Karpas-422 (cell line): ENCODE results near the gene TMEM130. TPM values are rescaled to one million over a fixed set of nuclear protein-coding genes. Genes with fewer than 3 reads are reported as not detected.

ENCODE experiments used
- DNase-seq: peaks from one replicate; pipeline ENCODE4 v3.0.0-alpha.2; 2015
- H2AFZ ChIP-seq: fragments of 200-600 bp; sonication (generic); 2 replicates; pipeline ENCODE4 v1.6.1; 2014; ENCODE audit warnings: antibody characterized with exemption, low read length, mixed read lengths
- H3K27ac ChIP-seq: fragments of 200-600 bp; sonication (generic); 2 replicates; pipeline ENCODE4 v1.5.1; 2014; ENCODE audit warnings: mild to moderate bottlenecking, low read length, moderate library complexity
- H3K27me3 ChIP-seq: fragments of 200-600 bp; sonication (generic); 2 replicates; pipeline ENCODE4 v1.6.1; 2014; ENCODE audit warnings: low read length, mixed read lengths
- H3K36me3 ChIP-seq: fragments of 200-600 bp; sonication (generic); 2 replicates; pipeline ENCODE4 v1.6.1; 2014; ENCODE audit warnings: low read length, mixed read lengths; ENCODE audit not compliant: insufficient read depth
- H3K4me1 ChIP-seq: fragments of 200-600 bp; sonication (generic); 2 replicates; pipeline ENCODE4 v1.6.1; 2014; ENCODE audit warnings: mild to moderate bottlenecking, low read length, mixed read lengths
- H3K4me2 ChIP-seq: fragments of 200-600 bp; sonication (generic); 2 replicates; pipeline ENCODE4 v1.6.1; 2014; ENCODE audit warnings: low read length, low read depth, mild to moderate bottlenecking; ENCODE audit not compliant: poor library complexity, severe bottlenecking
- H3K4me3 ChIP-seq: fragments of 200-600 bp; sonication (generic); 2 replicates; pipeline ENCODE4 v1.5.1; 2014; ENCODE audit warnings: mild to moderate bottlenecking, antibody characterized with exemption, low read length, mixed read lengths
- H3K79me2 ChIP-seq: fragments of 200-600 bp; sonication (generic); 2 replicates; pipeline ENCODE4 v1.6.1; 2014; ENCODE audit warnings: mild to moderate bottlenecking, low read length, mixed read lengths
- H3K9ac ChIP-seq: fragments of 200-600 bp; sonication (generic); 2 replicates; pipeline ENCODE4 v1.6.0; 2014; ENCODE audit warnings: low read length
- H3K9me2 ChIP-seq: fragments of 200-600 bp; sonication (generic), shearing (Covaris generic); replicated peaks from 2 replicates; pipeline ENCODE4 v1.6.0; 2014; ENCODE audit warnings: mild to moderate bottlenecking, low read length, moderate library complexity; ENCODE audit not compliant: insufficient read depth
- H3K9me3 ChIP-seq: fragments of 300-700, 200-600 bp; sonication (generic); 2 replicates; pipeline ENCODE4 v1.6.1; 2014; ENCODE audit warnings: low read length, mixed read lengths
- H4K20me1 ChIP-seq: fragments of 200-600 bp; sonication (generic); 2 replicates; pipeline ENCODE4 v1.6.1; 2014; ENCODE audit warnings: mild to moderate bottlenecking, antibody characterized with exemption, low read length, low read depth; ENCODE audit not compliant: insufficient read depth
- total RNA-seq: library from RNA; depleted of rRNA; stranded (reverse); fragments of >200 nt; shearing (Covaris generic); gene quantifications from 2 replicates; pipeline ENCODE4 v1.2.3, GENCODE V29; 2014; ENCODE audit warnings: low replicate concordance

Gene TMEM130
- total RNA-seq, 1 experiment from 2014 or later = not detected

DNA sequence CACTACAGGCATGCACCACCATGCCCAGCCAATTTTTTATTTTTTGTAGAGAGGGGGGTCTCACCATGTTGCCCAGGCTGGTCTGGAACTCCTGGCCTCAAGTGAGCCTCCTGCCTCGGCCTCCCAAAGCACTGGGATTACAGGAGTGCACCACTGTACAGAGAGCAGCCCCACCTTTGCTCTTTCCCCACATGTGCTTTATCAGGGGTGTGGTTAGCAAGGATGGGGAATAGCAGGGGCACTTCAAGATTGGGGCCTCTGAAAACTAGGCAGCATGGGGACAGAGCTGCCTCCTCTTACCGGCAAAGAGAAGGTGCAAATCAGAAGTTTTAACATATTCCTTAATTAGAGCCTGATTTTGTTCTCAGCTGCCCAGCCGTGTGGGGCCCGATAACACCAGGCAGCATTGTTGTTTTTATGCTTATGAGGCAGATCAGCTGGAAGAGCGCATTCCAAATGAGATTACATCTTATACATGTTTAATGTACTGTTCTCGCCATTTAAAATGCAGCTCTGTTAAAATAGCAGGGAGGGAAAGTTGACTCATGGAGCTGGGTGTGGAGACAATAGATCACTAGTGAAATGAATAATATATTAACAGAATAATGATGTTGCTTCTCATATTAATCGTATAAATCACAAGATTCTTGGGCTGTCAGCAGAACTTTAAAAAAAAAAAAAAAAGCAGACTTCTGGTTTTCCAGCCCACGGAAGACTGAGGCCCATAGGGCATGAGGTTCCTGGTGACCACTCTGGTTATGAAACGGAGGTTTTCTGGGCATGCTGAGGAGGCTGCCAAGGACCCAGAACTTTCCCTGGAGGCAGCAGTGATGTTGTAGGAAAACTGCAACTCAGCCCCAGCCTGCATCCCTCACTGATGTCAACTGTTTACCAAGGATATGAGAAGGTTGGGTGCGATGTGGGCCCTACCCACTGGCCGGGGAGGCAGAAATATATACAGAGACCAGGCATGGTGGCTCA, 62.5 kb downstream of the TMEM130 start:
- no peaks in the 10 kb centered on the region for H3K27me3 ChIP-seq
- DNase-seq = no peak
- no peak overlapping the region for H3K4me3 ChIP-seq
- no peak overlapping the region for H2AFZ ChIP-seq
- H3K79me2 ChIP-seq = no peaks in the 10 kb centered on the region
- H3K9me3 ChIP-seq = peaks cover 3% of the 10 kb centered on the region; the same call in 1 of the 2 replicates
- H3K4me1 ChIP-seq = peaks cover 6% of the 10 kb centered on the region
- H3K9ac ChIP-seq = no peak overlapping the region
- no peak overlapping the region for H3K27ac ChIP-seq
- H3K36me3 ChIP-seq = no peaks in the 10 kb centered on the region
- no peaks in the 10 kb centered on the region for H3K9me2 ChIP-seq
- H4K20me1 ChIP-seq = no peaks in the 10 kb centered on the region
- no peak overlapping the region for H3K4me2 ChIP-seq

DNA sequence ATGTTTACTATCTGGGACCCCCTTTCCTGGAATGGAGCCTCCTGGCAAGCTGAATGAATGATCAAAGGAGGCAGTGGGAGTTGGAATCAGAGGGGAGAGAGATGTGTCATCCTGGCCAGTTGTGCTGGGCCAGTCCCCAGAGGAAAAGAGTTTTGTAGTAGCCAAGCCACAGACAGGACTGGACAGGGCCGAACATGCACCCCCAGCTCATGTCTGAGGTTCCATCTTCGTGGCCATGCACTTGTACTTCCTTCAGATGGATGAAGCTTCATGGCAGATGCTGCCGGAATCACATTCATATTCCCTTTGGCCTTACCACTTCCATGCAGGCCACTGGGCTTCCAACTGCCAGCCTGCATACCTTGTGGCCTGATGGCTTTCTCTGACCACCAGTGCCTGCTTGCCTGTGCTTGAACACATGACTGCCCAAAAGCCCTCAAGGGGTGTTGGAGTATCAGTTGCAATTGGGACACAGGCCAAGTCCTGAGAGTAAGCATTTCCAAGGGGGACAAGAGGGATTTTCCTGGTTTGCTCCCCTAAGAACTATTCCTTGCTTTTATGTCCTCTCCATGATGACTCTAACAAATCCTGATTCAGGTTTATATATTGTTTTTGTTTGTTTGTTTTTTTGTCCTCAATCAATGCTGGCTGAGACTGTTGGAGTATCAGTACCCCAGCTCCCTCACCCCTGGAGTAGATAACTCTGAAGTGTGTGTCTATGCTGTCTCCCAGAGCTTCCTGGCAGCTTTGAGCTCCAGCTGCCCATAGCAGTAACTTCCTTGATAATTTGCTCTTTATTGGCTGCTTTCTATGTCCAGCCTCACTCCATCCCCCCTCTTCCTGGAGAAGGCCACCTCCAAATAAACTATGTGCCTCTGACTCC, 63.6 kb downstream of the TMEM130 start:
- no peak for DNase-seq
- Histone ChIP-seq H3K4me1 (peaks cover 14% of the 10 kb centered on the region), H3K4me2 (no peak overlapping the region), H3K36me3 (no peaks in the 10 kb centered on the region), H3K9me2 (no peaks in the 10 kb centered on the region), H3K9ac (no peak overlapping the region), H4K20me1 (no peaks in the 10 kb centered on the region), H3K79me2 (no peaks in the 10 kb centered on the region), H3K27ac (no peak overlapping the region), H3K9me3 (peaks cover 8% of the 10 kb centered on the region), H2AFZ (no peak overlapping the region), H3K27me3 (peaks cover 1% of the 10 kb centered on the region; the same call in 1 of the 2 replicates), H3K4me3 (no peak overlapping the region)

DNA sequence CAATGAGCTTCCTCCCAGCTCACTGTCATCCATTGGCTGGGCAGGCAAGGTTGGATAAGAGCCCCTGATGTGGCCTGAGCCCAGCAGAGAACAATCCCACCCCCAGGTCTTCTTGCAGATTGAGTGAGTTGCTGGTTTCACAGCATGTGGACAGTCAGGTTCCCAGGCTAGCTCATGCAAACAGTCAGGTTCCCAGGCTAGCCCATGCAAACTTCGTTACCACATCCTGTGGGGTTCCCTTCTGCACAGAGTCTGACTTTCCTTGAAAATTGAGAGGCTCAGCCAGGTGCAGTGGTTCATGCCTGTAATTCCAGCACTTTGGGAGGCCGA, 67.1 kb downstream of the TMEM130 start:
- Histone ChIP-seq H3K27ac (peak overlapping the region; percentile 58), H3K4me2 (peak overlapping the region; percentile 58), H3K36me3 (no peaks in the 10 kb centered on the region), H4K20me1 (no peaks in the 10 kb centered on the region), H3K4me1 (peaks cover 18% of the 10 kb centered on the region), H3K9me3 (peaks cover 12% of the 10 kb centered on the region), H3K9me2 (no peaks in the 10 kb centered on the region), H3K9ac (peak overlapping the region; percentile 22; the same call in 1 of the 2 replicates), H3K4me3 (peak overlapping the region; percentile 42; the same call in 1 of the 2 replicates), H3K79me2 (no peaks in the 10 kb centered on the region), H3K27me3 (peaks cover 3% of the 10 kb centered on the region; the same call in 1 of the 2 replicates), H2AFZ (no peak overlapping the region)
- peak; percentile 71 for DNase-seq

DNA sequence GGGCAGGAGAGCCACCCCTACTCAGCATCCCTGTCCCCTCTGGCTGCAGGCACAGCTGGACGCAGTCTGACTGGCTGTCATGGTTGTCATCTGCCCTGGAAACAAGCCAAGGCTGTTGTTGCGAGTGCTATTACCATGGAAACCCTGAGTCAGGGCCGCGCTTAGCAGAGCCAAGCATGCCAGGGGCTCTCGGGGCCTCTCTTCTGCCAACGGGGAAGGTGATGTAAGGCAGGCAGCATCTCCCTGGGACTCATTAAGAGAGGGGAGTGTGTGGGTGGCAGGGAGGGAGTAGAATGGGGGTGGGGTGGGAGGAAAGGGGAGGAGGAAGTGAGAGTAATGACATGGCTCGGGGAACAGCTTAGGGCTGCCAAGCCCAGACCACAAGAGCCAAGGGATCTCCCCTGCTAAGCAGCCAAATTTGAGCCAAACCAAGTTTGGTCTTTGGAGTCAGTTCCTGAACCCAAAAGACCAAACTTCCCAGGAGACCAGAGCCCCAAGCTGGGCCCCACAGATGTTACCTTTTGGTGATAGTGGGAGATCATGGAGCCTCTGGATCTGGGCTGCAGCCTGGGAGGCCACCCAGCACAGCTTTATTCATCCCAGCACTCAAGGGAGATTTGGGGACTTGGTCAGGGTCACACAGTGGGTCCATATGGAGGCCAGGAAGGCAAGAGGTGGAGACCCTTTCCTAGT, 67.6 kb downstream of the TMEM130 start:
- H3K9me3 ChIP-seq = peaks cover 12% of the 10 kb centered on the region
- peaks cover 23% of the 10 kb centered on the region for H3K4me1 ChIP-seq
- no peaks in the 10 kb centered on the region for H4K20me1 ChIP-seq
- no peaks in the 10 kb centered on the region for H3K79me2 ChIP-seq
- peak overlapping the region; percentile 22; the same call in 1 of the 2 replicates for H3K9ac ChIP-seq
- H2AFZ ChIP-seq = no peak overlapping the region
- DNase-seq = peak; percentile 90
- peak overlapping the region; percentile 42; the same call in 1 of the 2 replicates for H3K4me3 ChIP-seq
- H3K4me2 ChIP-seq = peak overlapping the region; percentile 58
- no peaks in the 10 kb centered on the region for H3K9me2 ChIP-seq
- H3K27ac ChIP-seq = peak overlapping the region; percentile 58
- H3K36me3 ChIP-seq = no peaks in the 10 kb centered on the region
- H3K27me3 ChIP-seq = peaks cover 3% of the 10 kb centered on the region; the same call in 1 of the 2 replicates

DNA sequence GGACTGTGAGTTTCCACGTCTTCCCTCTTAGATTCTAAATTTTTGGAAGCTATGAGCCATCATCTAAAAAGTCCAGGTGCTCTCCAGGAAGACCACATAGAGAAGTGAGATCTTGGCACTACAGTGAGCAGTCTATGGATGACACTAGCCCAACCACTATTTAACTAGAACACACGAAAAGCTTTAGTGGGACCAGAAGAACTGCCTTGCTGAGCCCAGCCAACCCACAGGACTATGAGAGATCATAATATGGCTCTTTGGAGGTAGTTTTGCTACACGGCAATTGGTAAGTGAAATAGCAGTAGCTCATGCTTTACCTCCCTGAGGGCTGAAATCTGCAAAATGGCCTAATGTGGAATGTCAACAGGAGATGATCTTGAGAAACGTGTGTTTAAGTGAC, 68.8 kb downstream of the TMEM130 start:
- peaks cover 12% of the 10 kb centered on the region for H3K9me3 ChIP-seq
- peaks cover 3% of the 10 kb centered on the region; the same call in 1 of the 2 replicates for H3K27me3 ChIP-seq
- H3K79me2 ChIP-seq = no peaks in the 10 kb centered on the region
- H2AFZ ChIP-seq = no peak overlapping the region
- H3K36me3 ChIP-seq = no peaks in the 10 kb centered on the region
- no peak overlapping the region for H3K4me2 ChIP-seq
- no peaks in the 10 kb centered on the region for H3K9me2 ChIP-seq
- H3K4me3 ChIP-seq = no peak overlapping the region
- no peaks in the 10 kb centered on the region for H4K20me1 ChIP-seq
- peaks cover 35% of the 10 kb centered on the region for H3K4me1 ChIP-seq
- no peak overlapping the region for H3K9ac ChIP-seq
- H3K27ac ChIP-seq = no peak overlapping the region
- no peak for DNase-seq

DNA sequence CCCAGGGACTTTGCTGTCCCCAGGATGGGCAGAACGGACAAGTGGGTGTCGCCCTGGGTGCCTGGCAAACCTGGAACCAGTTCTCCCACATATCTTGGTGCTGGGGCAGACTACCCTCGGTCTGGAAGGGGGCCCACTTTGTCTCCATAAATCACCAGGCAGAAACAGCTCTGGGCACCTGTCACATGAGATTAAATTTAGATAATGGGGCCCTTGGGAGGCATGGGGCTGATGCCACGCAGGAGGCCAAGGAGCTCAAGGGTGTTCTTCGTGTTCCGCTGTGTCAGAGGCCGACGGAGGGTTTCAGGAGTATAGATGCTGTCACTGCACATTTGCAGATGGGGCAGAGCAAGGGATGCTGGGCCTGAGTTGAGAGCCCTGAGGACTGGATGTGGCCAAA, 72.7 kb downstream of the TMEM130 start:
- Histone ChIP-seq H3K4me1 (peaks cover 30% of the 10 kb centered on the region), H3K27ac (no peak overlapping the region), H2AFZ (0 out of 2 replicates have a peak overlapping the region, but pooled peaks have one; percentile 36), H3K9me3 (peaks cover 12% of the 10 kb centered on the region), H3K36me3 (no peaks in the 10 kb centered on the region), H3K79me2 (no peaks in the 10 kb centered on the region), H3K9me2 (no peaks in the 10 kb centered on the region), H3K4me3 (no peak overlapping the region), H3K9ac (peak overlapping the region; percentile 27; the same call in 1 of the 2 replicates), H3K27me3 (peaks cover 3% of the 10 kb centered on the region; the same call in 1 of the 2 replicates), H3K4me2 (peak overlapping the region; percentile 54), H4K20me1 (no peaks in the 10 kb centered on the region)
- peak; percentile 80 for DNase-seq
